Gastroesophageal sphincter (tissue), 3 donors: ENCODE data around the gene PCBP3.

Experiments
- CTCF ChIP-seq, 4 experiments: fragments of 200-600 bp in 2 of 4; fragments of 450-650 bp in 2 of 4; sonication (generic) in 1 of 4; IDR thresholded peaks; one replicate each; pipeline ENCODE4 v1.5.1; 2017 to 2019; ENCODE audit warnings: antibody characterized with exemption in 4 of 4, mild to moderate bottlenecking in 2 of 4, moderate library complexity in 2 of 4
- EP300 ChIP-seq: sonication (generic); formaldehyde crosslinking; IDR thresholded peaks from one replicate; pipeline ENCODE4 v1.6.1; 2017; ENCODE audit warnings: antibody characterized with exemption, mild to moderate bottlenecking

DNA sequence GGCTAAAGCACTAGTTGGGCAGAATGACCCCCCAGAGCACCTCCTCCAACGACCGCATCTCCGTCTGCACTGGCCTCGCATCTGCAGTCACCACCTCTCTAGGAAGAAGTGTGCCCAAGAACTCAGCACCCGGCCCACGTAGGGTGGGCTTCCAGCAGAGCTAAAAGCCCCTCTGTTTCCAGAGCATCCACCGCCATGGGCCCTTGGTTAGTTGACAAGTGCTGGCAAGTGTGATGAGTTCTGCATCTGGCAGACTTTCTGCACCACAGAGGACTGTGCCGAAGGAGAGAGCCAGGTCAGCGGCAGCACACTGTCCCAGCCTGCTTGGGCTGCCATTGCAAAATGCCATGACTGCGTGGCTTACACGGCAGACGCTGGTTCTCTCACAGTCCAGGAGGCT, 261.7 kb downstream of the PCBP3 start:
- TF ChIP-seq CTCF (IDR thresholded peaks at IDR 0.05) (no peak), EP300 (no peak)
